ENCODE data around the gene PWWP2B.
"Not testable (repeated sequence)": the region's sequence is repeated elsewhere in the genome, so short reads cannot be mapped to it uniquely, and the experiment has no call there.

DNA sequence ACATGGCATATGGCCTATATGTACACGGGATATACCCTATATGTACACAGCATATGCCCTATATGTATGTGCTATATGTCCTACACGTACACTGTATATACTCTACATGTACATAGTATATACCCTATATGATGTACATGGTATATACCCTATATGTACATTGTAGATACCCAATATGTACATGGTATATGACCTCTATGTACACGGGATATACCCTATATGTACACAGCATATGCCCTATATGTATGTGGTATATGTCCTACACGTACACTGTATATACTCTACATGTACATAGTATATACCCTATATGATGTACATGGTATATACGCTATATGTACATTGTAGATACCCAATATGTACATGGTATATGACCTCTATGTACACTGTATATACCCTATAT is 38.3 kb downstream of the PWWP2B start:
- TF ChIP-seq, protein P1, sequence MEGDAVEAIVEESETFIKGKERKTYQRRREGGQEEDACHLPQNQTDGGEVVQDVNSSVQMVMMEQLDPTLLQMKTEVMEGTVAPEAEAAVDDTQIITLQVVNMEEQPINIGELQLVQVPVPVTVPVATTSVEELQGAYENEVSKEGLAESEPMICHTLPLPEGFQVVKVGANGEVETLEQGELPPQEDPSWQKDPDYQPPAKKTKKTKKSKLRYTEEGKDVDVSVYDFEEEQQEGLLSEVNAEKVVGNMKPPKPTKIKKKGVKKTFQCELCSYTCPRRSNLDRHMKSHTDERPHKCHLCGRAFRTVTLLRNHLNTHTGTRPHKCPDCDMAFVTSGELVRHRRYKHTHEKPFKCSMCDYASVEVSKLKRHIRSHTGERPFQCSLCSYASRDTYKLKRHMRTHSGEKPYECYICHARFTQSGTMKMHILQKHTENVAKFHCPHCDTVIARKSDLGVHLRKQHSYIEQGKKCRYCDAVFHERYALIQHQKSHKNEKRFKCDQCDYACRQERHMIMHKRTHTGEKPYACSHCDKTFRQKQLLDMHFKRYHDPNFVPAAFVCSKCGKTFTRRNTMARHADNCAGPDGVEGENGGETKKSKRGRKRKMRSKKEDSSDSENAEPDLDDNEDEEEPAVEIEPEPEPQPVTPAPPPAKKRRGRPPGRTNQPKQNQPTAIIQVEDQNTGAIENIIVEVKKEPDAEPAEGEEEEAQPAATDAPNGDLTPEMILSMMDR (IDR thresholded peaks at IDR 0.05; ENCODE audit: low read depth, low read length, poor library complexity, severe bottlenecking), result not testable (repeated sequence)
- TF ChIP-seq EZH2phosphoT487 (IDR thresholded peaks at IDR 0.05; ENCODE audit: borderline replicate concordance, low read length), result not testable (repeated sequence)
